Measurements from ENCODE around the gene MYCBP2. TPM values are rescaled to one million over a fixed set of nuclear protein-coding genes. Genes with fewer than 3 reads are reported as not detected.

MYCBP2 gene
- polyA plus RNA-seq, 1 experiment, result 49.4 TPM

GRCh38 chr13:77040835-77041234 is 286.1 kb downstream of the MYCBP2 start:
- Histone ChIP-seq H3K27me3 (ENCODE audit: control insufficient read depth, insufficient read depth, low read length) (no peaks in the 10 kb centered on the region), H3K4me3 (ENCODE audit: low read depth, low read length) (no peak overlapping the region), H3K27ac (ENCODE audit: low read depth, low read length) (no peak overlapping the region), H3K9me3 (ENCODE audit: control insufficient read depth, insufficient read depth, low read length) (no peaks in the 10 kb centered on the region)
- ChIA-PET CTCF (no interaction called here), POLR2A (no interaction called here)
- no peak for DNase-seq (ENCODE audit: low read depth, low spot score)
- TF ChIP-seq CTCF (IDR thresholded peaks at IDR 0.05; ENCODE audit: low read depth, low read length), result no peak

- Histone ChIP-seq H3K9me3 (ENCODE audit: control insufficient read depth, insufficient read depth, low read length) (no peaks in the 10 kb centered on the region), H3K4me3 (ENCODE audit: low read depth, low read length) (no peak overlapping the region), H3K27me3 (ENCODE audit: control insufficient read depth, insufficient read depth, low read length) (no peaks in the 10 kb centered on the region), H3K27ac (ENCODE audit: low read depth, low read length) (no peak overlapping the region)
- no peak for DNase-seq (ENCODE audit: low read depth, low spot score)
- CTCF ChIA-PET, result no interaction called here
- POLR2A ChIA-PET, result no interaction called here
- TF ChIP-seq CTCF (IDR thresholded peaks at IDR 0.05; ENCODE audit: low read depth, low read length), result no peak
Observed at GRCh38 chr13:77040076-77040475, 286.8 kb downstream of the MYCBP2 start.

GRCh38 chr13:77038907-77039480 is 287.9 kb downstream of the MYCBP2 start:
- ChIA-PET CTCF (no interaction called here), POLR2A (no interaction called here)
- DNase-seq (ENCODE audit: low read depth, low spot score), result no peak
- Histone ChIP-seq H3K27ac (ENCODE audit: low read depth, low read length) (no peak overlapping the region), H3K9me3 (ENCODE audit: control insufficient read depth, insufficient read depth, low read length) (no peaks in the 10 kb centered on the region), H3K27me3 (ENCODE audit: control insufficient read depth, insufficient read depth, low read length) (no peaks in the 10 kb centered on the region), H3K4me3 (ENCODE audit: low read depth, low read length) (no peak overlapping the region)
- TF ChIP-seq CTCF (IDR thresholded peaks at IDR 0.05; ENCODE audit: low read depth, low read length), result no peak

- H3K4me3 ChIP-seq (ENCODE audit: low read depth, low read length), result no peak overlapping the region
- TF ChIP-seq CTCF (IDR thresholded peaks at IDR 0.05; ENCODE audit: low read depth, low read length), result no peak
- no peak overlapping the region for H3K27ac ChIP-seq (ENCODE audit: low read depth, low read length)
- POLR2A ChIA-PET, result no interaction called here
- CTCF ChIA-PET, result no interaction called here
- no peaks in the 10 kb centered on the region for H3K27me3 ChIP-seq (ENCODE audit: control insufficient read depth, insufficient read depth, low read length)
- no peaks in the 10 kb centered on the region for H3K9me3 ChIP-seq (ENCODE audit: control insufficient read depth, insufficient read depth, low read length)
- no peak for DNase-seq (ENCODE audit: low read depth, low spot score)
Observed at GRCh38 chr13:77036279-77036678, 290.6 kb downstream of the MYCBP2 start.

- H3K4me3 ChIP-seq (ENCODE audit: low read depth, low read length), result no peak overlapping the region
- ChIA-PET POLR2A (no interaction called here), CTCF (no interaction called here)
- no peak overlapping the region for H3K27ac ChIP-seq (ENCODE audit: low read depth, low read length)
- H3K9me3 ChIP-seq (ENCODE audit: control insufficient read depth, insufficient read depth, low read length), result no peaks in the 10 kb centered on the region
- no peaks in the 10 kb centered on the region for H3K27me3 ChIP-seq (ENCODE audit: control insufficient read depth, insufficient read depth, low read length)
- DNase-seq (ENCODE audit: low read depth, low spot score), result no peak
- no peak for TF ChIP-seq CTCF (IDR thresholded peaks at IDR 0.05; ENCODE audit: low read depth, low read length)
Observed at GRCh38 chr13:77034881-77035280, 292.0 kb downstream of the MYCBP2 start.

Measured in AG04450 (cell line).